ENCODE results near the gene SLC27A1.
A peak's percentile ranks its signal among the peaks of the same experiment; 100 is the strongest.
"Not testable (repeated sequence)": the region's sequence is repeated elsewhere in the genome, so short reads cannot be mapped to it uniquely, and the experiment has no call there.

The SLC27A1 gene

GRCh38 chr19:17512574-17512939 lies 42.2 kb downstream of the SLC27A1 start:
- H4K8ac ChIP-seq (ENCODE audit: low read depth, low read length) = no peak overlapping the region
- no CpG with 5 or more reads among the region's 9 CpGs for WGBS (ENCODE audit: extremely low coverage, insufficient coverage, low lambda C conversion rate)
- peak overlapping the region; percentile 13 for H3K4me2 ChIP-seq (ENCODE audit: low read length)
- peak overlapping the region; percentile 98 for H3K56ac ChIP-seq (ENCODE audit: low read length)
- no peak overlapping the region for H3K18ac ChIP-seq (ENCODE audit: low read length)
- H3K4me1 ChIP-seq (ENCODE audit: control insufficient read depth, low read depth, low read length) = no peaks in the 10 kb centered on the region
- H3K23ac ChIP-seq (ENCODE audit: low read length) = no peak overlapping the region
- H2BK120ac ChIP-seq (ENCODE audit: low read depth, low read length) = no peak overlapping the region
- no peaks in the 10 kb centered on the region for H3K27me3 ChIP-seq (ENCODE audit: insufficient read depth, low read length, poor library complexity)
- H2BK15ac ChIP-seq (replicated peaks; ENCODE audit: low read depth) = no peak overlapping the region
- H3K36me3 ChIP-seq (ENCODE audit: control insufficient read depth, insufficient read depth, low read length) = peaks cover 4% of the 10 kb centered on the region
- H3K4me3 ChIP-seq (ENCODE audit: low read length) = peak overlapping the region; percentile 77
- peak overlapping the region; percentile 95 for H3K9ac ChIP-seq (ENCODE audit: low read length)
- no peak for DNase-seq
- H3K79me2 ChIP-seq (ENCODE audit: control insufficient read depth, insufficient read depth, low read length) = peaks cover 2% of the 10 kb centered on the region
- peaks cover 6% of the 10 kb centered on the region for H3K79me1 ChIP-seq (ENCODE audit: low read length)
- no peak overlapping the region for H4K5ac ChIP-seq (ENCODE audit: low read length)
- no peak overlapping the region for H3K27ac ChIP-seq (ENCODE audit: low read depth, low read length)
- H2AK5ac ChIP-seq (ENCODE audit: low read length) = no peak overlapping the region
- H3K4ac ChIP-seq (ENCODE audit: low read depth, low read length) = no peak overlapping the region
- H2BK5ac ChIP-seq (ENCODE audit: low read length) = no peak overlapping the region

- no peak for DNase-seq
- WGBS (ENCODE audit: extremely low coverage, insufficient coverage, low lambda C conversion rate) = no CpG with 5 or more reads among the region's 15 CpGs
- Histone ChIP-seq H2BK120ac (ENCODE audit: low read depth, low read length) (no peak overlapping the region), H3K9ac (ENCODE audit: low read length) (no peak overlapping the region), H4K8ac (ENCODE audit: low read depth, low read length) (no peak overlapping the region), H3K79me2 (ENCODE audit: control insufficient read depth, insufficient read depth, low read length) (peaks cover 2% of the 10 kb centered on the region), H2BK5ac (ENCODE audit: low read length) (no peak overlapping the region), H3K4me1 (ENCODE audit: control insufficient read depth, low read depth, low read length) (no peaks in the 10 kb centered on the region), H3K79me1 (ENCODE audit: low read length) (peaks cover 5% of the 10 kb centered on the region), H2BK15ac (replicated peaks; ENCODE audit: low read depth) (no peak overlapping the region), H3K4me3 (ENCODE audit: low read length) (no peak overlapping the region), H3K36me3 (ENCODE audit: control insufficient read depth, insufficient read depth, low read length) (peaks cover 4% of the 10 kb centered on the region), H3K23ac (ENCODE audit: low read length) (no peak overlapping the region), H3K4me2 (ENCODE audit: low read length) (no peak overlapping the region), H3K18ac (ENCODE audit: low read length) (no peak overlapping the region), H3K27ac (ENCODE audit: low read depth, low read length) (no peak overlapping the region), H3K4ac (ENCODE audit: low read depth, low read length) (no peak overlapping the region), H2AK5ac (ENCODE audit: low read length) (no peak overlapping the region), H4K5ac (ENCODE audit: low read length) (no peak overlapping the region), H3K27me3 (ENCODE audit: insufficient read depth, low read length, poor library complexity) (no peaks in the 10 kb centered on the region), H3K56ac (ENCODE audit: low read length) (no peak overlapping the region)
Observed at GRCh38 chr19:17515408-17516149, 45.3 kb downstream of the SLC27A1 start.

GRCh38 chr19:17517898-17518297 lies 47.6 kb downstream of the SLC27A1 start:
- Histone ChIP-seq H3K18ac (ENCODE audit: low read length) (no peak overlapping the region), H3K4me2 (ENCODE audit: low read length) (no peak overlapping the region), H3K36me3 (ENCODE audit: control insufficient read depth, insufficient read depth, low read length) (peaks cover 4% of the 10 kb centered on the region), H3K4ac (ENCODE audit: low read depth, low read length) (no peak overlapping the region), H3K9ac (ENCODE audit: low read length) (no peak overlapping the region), H4K8ac (ENCODE audit: low read depth, low read length) (no peak overlapping the region), H2BK120ac (ENCODE audit: low read depth, low read length) (no peak overlapping the region), H4K5ac (ENCODE audit: low read length) (no peak overlapping the region), H3K27ac (ENCODE audit: low read depth, low read length) (no peak overlapping the region), H2BK15ac (replicated peaks; ENCODE audit: low read depth) (no peak overlapping the region), H3K56ac (ENCODE audit: low read length) (no peak overlapping the region), H2AK5ac (ENCODE audit: low read length) (no peak overlapping the region), H3K27me3 (ENCODE audit: insufficient read depth, low read length, poor library complexity) (no peaks in the 10 kb centered on the region), H2BK5ac (ENCODE audit: low read length) (no peak overlapping the region), H3K79me2 (ENCODE audit: control insufficient read depth, insufficient read depth, low read length) (no peaks in the 10 kb centered on the region), H3K23ac (ENCODE audit: low read length) (no peak overlapping the region), H3K4me1 (ENCODE audit: control insufficient read depth, low read depth, low read length) (no peaks in the 10 kb centered on the region), H3K79me1 (ENCODE audit: low read length) (peaks cover under 1% of the 10 kb centered on the region), H3K4me3 (ENCODE audit: low read length) (no peak overlapping the region)
- no CpG with 5 or more reads among the region's 1 CpG for WGBS (ENCODE audit: extremely low coverage, insufficient coverage, low lambda C conversion rate)
- DNase-seq = no peak

GRCh38 chr19:17518654-17519053 lies 48.3 kb downstream of the SLC27A1 start:
- H3K4ac ChIP-seq (ENCODE audit: low read depth, low read length); H3K36me3 ChIP-seq (ENCODE audit: control insufficient read depth, insufficient read depth, low read length); H2AK5ac ChIP-seq (ENCODE audit: low read length); H3K18ac ChIP-seq (ENCODE audit: low read length); H2BK15ac ChIP-seq (replicated peaks; ENCODE audit: low read depth); H3K27me3 ChIP-seq (ENCODE audit: insufficient read depth, low read length, poor library complexity); H3K27ac ChIP-seq (ENCODE audit: low read depth, low read length); H4K5ac ChIP-seq (ENCODE audit: low read length); H3K79me1 ChIP-seq (ENCODE audit: low read length); H3K4me1 ChIP-seq (ENCODE audit: control insufficient read depth, low read depth, low read length); H3K23ac ChIP-seq (ENCODE audit: low read length); H3K56ac ChIP-seq (ENCODE audit: low read length); DNase-seq; H2BK120ac ChIP-seq (ENCODE audit: low read depth, low read length); H2BK5ac ChIP-seq (ENCODE audit: low read length); H3K4me2 ChIP-seq (ENCODE audit: low read length); H3K9ac ChIP-seq (ENCODE audit: low read length); H3K79me2 ChIP-seq (ENCODE audit: control insufficient read depth, insufficient read depth, low read length); H4K8ac ChIP-seq (ENCODE audit: low read depth, low read length); H3K4me3 ChIP-seq (ENCODE audit: low read length): not testable (repeated sequence)
- no CpG with 5 or more reads among the region's 8 CpGs for WGBS (ENCODE audit: extremely low coverage, insufficient coverage, low lambda C conversion rate)

GRCh38 chr19:17519967-17520366 lies 49.6 kb downstream of the SLC27A1 start:
- H4K8ac ChIP-seq (ENCODE audit: low read depth, low read length) = no peak overlapping the region
- H3K23ac ChIP-seq (ENCODE audit: low read length) = no peak overlapping the region
- WGBS (ENCODE audit: extremely low coverage, insufficient coverage, low lambda C conversion rate) = no CpG with 5 or more reads among the region's 9 CpGs
- no peaks in the 10 kb centered on the region for H3K4me1 ChIP-seq (ENCODE audit: control insufficient read depth, low read depth, low read length)
- no peaks in the 10 kb centered on the region for H3K79me1 ChIP-seq (ENCODE audit: low read length)
- H3K4ac ChIP-seq (ENCODE audit: low read depth, low read length) = no peak overlapping the region
- H2BK120ac ChIP-seq (ENCODE audit: low read depth, low read length) = no peak overlapping the region
- no peak overlapping the region for H3K4me3 ChIP-seq (ENCODE audit: low read length)
- no peak overlapping the region for H3K27ac ChIP-seq (ENCODE audit: low read depth, low read length)
- no peak overlapping the region for H3K56ac ChIP-seq (ENCODE audit: low read length)
- no peaks in the 10 kb centered on the region for H3K27me3 ChIP-seq (ENCODE audit: insufficient read depth, low read length, poor library complexity)
- H3K4me2 ChIP-seq (ENCODE audit: low read length) = no peak overlapping the region
- no peak overlapping the region for H3K18ac ChIP-seq (ENCODE audit: low read length)
- no peak overlapping the region for H2AK5ac ChIP-seq (ENCODE audit: low read length)
- H3K36me3 ChIP-seq (ENCODE audit: control insufficient read depth, insufficient read depth, low read length) = peaks cover 4% of the 10 kb centered on the region
- H4K5ac ChIP-seq (ENCODE audit: low read length) = no peak overlapping the region
- no peak for DNase-seq
- no peak overlapping the region for H2BK5ac ChIP-seq (ENCODE audit: low read length)
- no peak overlapping the region for H2BK15ac ChIP-seq (replicated peaks; ENCODE audit: low read depth)
- no peaks in the 10 kb centered on the region for H3K79me2 ChIP-seq (ENCODE audit: control insufficient read depth, insufficient read depth, low read length)
- no peak overlapping the region for H3K9ac ChIP-seq (ENCODE audit: low read length)

GRCh38 chr19:17520865-17521264 lies 50.5 kb downstream of the SLC27A1 start:
- Histone ChIP-seq H4K5ac (ENCODE audit: low read length) (no peak overlapping the region), H3K4me2 (ENCODE audit: low read length) (no peak overlapping the region), H3K18ac (ENCODE audit: low read length) (no peak overlapping the region), H2BK15ac (replicated peaks; ENCODE audit: low read depth) (no peak overlapping the region), H3K9ac (ENCODE audit: low read length) (no peak overlapping the region), H3K79me2 (ENCODE audit: control insufficient read depth, insufficient read depth, low read length) (no peaks in the 10 kb centered on the region), H2BK120ac (ENCODE audit: low read depth, low read length) (no peak overlapping the region), H3K23ac (ENCODE audit: low read length) (no peak overlapping the region), H2BK5ac (ENCODE audit: low read length) (no peak overlapping the region), H3K27me3 (ENCODE audit: insufficient read depth, low read length, poor library complexity) (no peaks in the 10 kb centered on the region), H4K8ac (ENCODE audit: low read depth, low read length) (no peak overlapping the region), H3K56ac (ENCODE audit: low read length) (no peak overlapping the region), H3K4me1 (ENCODE audit: control insufficient read depth, low read depth, low read length) (no peaks in the 10 kb centered on the region), H2AK5ac (ENCODE audit: low read length) (no peak overlapping the region), H3K4me3 (ENCODE audit: low read length) (no peak overlapping the region), H3K27ac (ENCODE audit: low read depth, low read length) (no peak overlapping the region), H3K36me3 (ENCODE audit: control insufficient read depth, insufficient read depth, low read length) (peaks cover 3% of the 10 kb centered on the region), H3K4ac (ENCODE audit: low read depth, low read length) (no peak overlapping the region), H3K79me1 (ENCODE audit: low read length) (no peaks in the 10 kb centered on the region)
- DNase-seq = no peak
- no CpG with 5 or more reads among the region's 25 CpGs for WGBS (ENCODE audit: extremely low coverage, insufficient coverage, low lambda C conversion rate)

Data from mesendoderm (in vitro differentiated cells).